GM18907 (cell line): ENCODE results near the gene ETV3L.
A peak's percentile ranks its signal among the peaks of the same experiment; 100 is the strongest.

Experiments used
- ATAC-seq: cut with Tn5 transposase; IDR thresholded peaks from one replicate; pipeline ENCODE4 v1.9.1; 2021; ENCODE audit warnings: mild to moderate bottlenecking, moderate library complexity; ENCODE audit not compliant: unreplicated experiment

Gene ETV3L

GRCh38 chr1:157132616-157133167, 33.1 kb upstream of the ETV3L start:
- no peak for ATAC-seq

GRCh38 chr1:157132111-157132510, 32.5 kb upstream of the ETV3L start:
- no peak for ATAC-seq

DNA sequence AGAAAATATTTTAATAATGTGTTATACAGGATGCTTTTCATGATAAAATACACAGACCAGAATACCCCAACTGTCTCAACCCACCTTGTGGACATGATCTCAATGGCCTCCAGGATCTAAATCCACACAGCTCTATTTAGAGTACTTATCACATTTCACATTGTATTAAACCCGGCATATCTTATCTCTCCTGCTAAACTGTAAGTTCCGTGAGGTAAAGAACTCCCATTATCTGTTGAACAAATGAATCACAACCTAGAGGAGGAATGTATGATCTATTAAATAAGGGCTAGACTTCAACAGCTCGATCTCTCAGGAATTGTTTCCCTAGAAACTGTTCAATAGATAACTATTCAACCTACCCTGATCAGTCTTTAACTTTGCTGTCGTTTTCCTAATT, 31.7 kb upstream of the ETV3L start:
- ATAC-seq, result no peak

GRCh38 chr1:157124855-157125254, 25.2 kb upstream of the ETV3L start:
- ATAC-seq, result no peak

DNA sequence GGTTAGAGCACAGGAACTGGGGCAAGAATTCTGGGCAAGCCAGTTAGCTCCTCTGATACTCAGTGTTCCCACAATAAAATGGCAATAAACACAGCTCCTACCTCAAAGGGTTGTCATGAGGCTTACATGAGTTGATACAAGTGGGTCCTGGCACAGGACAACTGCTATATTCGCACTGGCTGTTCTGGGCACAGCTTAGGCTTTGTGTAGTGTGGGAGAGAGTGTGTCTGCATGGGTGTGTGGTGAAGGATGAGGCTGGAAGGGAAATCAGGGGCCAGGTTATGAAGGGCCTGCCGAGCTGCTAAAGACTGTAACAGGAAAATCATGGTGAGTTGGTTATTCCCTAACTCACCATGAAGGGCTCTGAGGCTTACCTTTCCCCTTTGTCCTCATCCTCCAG, 19.8 kb upstream of the ETV3L start:
- no peak for ATAC-seq

DNA sequence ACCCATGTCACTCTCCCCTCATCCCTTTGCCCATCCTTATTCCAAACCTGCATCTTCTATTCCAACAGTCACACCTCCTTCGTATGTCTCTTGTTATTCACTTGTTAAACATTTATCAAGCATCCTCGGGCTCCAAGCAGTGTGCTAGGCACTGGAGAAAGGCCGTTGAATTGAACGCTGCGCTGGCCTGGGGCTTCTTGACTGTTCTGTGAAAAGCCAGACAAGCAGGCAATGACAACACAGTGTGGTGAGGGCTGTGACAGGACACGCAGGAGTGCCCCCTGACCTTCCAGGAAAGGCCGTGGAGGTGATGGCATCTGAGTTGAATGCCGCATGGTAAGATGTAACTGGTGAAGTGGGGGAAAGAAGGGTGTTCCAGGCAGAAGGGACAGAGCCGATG, 19.4 kb upstream of the ETV3L start:
- ATAC-seq, result no peak

DNA sequence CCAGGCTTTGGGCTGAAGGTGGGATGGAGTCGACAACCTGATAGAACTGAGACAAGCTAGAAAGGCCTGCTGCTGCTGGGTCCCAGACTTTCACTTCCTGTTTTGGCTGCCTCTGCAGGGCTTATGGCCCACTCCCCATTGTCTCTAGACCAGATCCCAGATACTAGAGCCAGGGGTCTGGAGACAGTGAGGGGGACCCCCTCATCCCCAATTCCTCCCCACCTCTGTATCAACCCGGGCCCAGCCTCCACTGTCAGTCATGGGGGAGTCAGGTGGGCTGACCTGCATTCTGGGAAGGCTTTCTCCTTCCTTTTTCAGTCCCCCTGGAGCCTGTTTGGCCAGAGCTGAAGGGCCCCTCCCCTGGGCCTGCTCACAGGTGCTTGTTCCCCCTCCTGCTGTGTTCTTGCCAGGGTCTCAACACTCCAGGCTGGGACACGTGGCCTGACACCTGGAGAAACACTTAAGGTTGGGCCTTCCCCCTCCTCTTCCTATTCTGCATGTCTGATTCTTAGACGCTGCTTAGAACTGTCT, 18.0 kb upstream of the ETV3L start:
- peak; percentile 58 for ATAC-seq

DNA sequence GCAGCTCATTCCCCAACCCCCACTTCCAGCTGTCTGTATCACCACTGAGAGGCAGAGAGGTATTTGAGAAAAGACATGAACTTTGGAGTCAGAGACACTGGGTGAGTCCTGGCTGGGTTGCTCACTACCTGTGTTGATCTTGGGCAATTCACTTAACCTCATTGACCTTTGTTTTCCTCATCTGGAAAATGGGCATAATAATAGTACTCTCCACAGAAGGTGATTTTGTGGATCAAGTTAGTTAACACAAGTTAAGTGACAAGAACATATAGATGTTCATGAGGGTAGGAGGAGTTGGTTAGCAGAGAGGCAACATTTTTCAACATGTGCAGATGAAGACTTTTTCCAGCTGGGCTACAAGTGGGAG, 17.1 kb upstream of the ETV3L start:
- no peak for ATAC-seq

DNA sequence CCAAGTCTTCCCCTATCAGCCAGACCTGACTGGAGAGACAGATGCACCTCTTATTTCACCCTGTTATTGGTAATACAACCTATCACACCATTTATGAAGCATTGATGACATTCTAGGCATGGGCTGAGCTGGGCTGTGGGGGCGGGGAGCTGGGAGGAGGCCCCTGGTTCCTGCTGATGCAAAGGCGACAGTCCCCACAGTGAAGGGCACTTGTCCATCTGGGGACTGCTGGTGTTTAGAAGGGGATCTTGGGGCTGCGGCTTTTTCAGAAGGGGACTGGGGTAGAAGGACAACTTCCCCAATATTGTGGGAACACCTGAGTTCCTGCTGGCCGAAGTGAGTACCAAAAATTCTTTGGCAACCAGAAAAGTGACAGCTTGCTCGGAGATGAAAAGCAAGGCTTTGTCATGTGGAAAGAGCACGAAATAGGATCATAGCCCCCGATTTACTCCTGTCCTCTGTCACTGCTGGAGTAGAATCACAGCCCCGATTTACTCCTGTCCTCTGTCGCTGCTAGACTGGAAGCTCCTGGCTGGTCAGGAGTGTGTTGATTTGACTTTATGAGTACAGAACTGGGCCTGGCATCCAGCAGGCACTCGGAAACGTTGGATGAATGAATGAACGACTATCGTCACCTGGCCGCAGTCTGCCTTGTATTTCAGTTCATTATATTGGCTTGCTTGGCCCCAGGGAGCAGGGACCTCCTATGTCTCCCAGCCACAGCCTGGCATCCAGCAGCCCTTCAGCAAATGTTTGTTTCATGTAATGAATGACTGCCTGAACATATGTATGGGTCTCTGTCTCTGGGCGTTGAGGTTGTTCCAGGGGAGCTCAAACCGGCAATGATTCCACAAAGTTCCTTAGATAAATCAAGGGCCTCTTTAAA, 16.5 kb upstream of the ETV3L start:
- ATAC-seq, result no peak

DNA sequence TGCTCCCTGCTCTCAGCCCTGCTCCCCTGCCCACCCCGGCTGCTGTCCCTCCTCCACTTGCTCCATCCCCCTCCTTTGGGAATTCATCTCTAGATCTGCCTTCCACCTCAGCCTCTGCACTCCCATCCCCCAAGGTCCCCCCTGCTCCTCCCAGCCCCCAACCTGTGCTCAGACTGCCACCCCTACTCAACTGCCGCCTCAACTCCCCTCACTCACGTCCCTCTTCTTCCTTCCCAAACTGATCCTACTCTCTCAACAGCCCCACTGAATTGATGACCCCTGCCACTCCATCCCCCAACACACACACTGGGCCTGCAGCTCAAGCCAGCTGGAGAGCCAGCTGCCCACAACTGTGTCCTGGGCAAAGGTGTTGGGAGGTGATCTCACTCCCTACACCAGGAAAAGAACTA, 15.8 kb upstream of the ETV3L start:
- no peak for ATAC-seq

DNA sequence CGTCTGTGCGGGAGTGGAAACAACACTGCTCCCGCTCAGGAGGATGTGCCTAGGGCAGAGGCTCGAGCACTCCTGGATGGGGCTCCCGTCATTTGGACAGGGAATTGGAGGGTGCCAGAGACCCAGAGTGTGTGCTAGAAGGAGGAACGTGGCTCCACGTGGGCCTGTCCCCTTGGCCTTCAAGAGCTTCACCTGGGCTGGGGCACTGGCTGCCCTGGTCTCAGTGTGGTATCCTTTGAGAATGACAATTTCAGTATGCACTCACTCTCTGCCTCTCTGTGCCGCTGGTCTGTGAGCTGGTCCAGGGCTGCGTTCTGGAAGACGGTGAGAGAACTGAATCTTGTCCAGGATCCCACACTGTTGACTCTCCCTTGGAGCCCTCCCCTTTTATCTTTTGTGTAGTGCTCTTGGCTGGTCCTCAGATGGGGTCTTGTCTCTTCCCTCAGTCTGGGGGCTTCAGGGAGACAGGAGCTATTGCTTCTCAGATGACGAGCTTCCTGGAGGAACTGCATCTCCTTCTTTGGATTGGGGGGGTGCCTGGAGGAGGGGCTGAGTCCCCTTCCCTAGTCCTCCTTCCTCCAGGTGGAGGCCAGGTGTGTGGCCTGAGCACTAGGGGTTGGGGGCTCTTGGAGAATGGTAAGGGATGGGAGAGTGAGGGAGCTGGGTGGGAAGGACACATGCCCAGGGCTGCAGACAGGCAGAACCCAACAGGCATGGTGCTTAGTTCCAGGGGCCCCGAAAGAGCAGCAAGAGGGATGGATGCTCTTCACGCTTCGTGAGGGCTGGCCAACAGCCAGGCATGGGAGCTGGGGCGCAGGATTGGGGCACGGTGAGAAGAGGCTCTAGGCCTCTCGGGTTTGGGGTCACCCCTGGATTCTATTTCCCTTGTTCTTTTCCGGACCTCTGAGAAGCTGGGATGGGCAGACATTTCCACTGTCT, 14.8 kb upstream of the ETV3L start:
- ATAC-seq, result no peak

- no peak for ATAC-seq
Measured at GRCh38 chr1:157113631-157114030, 14.0 kb upstream of the ETV3L start.

DNA sequence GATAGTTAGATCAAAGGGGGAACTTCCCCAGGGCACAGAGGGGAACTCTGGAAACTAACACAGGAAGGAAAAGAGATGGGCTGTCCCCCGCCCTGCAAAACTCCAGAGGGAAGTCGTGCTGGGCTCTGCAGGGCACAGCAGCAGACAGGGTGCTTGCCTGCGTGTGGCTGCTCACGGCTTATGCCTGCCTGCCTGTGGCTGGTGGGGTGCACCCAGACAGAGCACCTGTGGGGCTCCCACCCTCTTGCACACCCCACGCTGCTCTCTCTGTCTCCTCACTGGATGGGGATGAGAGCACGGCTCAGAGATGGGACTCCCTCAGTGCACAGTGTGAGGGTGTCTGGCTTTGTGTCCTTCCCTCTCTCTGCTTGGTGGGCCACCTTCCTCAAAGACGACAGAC, 13.5 kb upstream of the ETV3L start:
- ATAC-seq, result no peak

GRCh38 chr1:157112186-157112867, 12.7 kb upstream of the ETV3L start:
- no peak for ATAC-seq

GRCh38 chr1:157111396-157112165, 12.0 kb upstream of the ETV3L start:
- no peak for ATAC-seq

GRCh38 chr1:157110686-157111085, 11.1 kb upstream of the ETV3L start:
- ATAC-seq, result no peak

DNA sequence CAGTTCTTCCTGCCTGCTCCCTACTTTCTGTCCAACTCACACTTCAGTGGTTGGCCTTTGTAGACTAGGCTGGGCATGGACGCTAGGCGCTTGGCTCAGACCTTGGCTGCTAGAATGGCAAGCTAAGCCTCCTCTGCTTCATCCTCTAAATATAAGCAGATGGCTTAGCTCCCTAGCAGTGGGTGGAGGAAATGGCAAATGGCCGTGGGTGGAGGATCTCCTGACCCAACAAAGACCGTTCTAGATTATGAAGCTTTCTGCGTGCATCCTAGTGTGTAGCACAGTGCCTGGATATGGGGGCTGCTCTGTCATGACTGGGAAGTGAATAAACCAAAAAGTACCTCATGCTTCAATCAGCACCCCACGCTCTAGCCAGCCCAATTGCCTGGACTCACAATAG, 10.4 kb upstream of the ETV3L start:
- ATAC-seq, result no peak

GRCh38 chr1:157108448-157108847, 8.8 kb upstream of the ETV3L start:
- ATAC-seq, result no peak

DNA sequence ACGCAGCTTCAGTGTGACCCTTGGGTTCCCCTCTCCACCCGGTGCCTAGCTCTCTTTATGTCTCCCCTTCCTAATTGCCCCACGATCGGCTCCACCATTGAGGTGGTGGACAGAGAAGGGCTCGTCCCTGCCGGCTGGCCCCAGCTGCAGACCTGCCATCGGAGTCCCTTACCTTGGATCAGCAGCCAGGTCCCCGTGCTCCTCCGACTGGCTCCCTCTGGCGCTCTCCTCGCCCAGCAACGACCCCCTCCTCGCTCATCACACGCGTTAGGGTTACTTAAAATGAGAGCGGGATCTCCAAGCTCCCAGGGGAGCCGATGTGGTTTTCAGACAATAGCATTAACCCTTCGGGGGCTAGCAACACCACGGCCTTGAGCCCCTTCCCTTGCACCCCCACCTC, 8.1 kb upstream of the ETV3L start:
- no peak for ATAC-seq

DNA sequence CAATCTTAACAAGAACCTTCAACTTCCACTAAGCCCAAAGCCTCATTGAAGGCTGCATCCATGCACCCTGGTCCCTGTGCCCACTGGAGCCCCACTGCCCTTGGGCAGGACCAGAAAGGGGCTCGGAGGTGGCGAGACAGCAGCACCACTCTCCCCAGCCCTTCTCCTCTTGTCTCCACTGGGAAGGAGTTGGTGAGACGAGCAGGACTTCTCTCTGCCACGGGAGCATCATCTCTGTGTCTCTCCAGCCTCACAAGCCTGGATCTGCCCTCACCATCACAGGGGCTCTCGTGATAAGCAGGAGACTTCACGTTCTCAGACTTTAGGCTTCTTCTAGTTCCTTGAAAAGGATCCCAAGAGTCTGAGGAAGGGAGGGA, 7.2 kb upstream of the ETV3L start:
- no peak for ATAC-seq
